KOPT-K1 (cell line): ENCODE results near the gene HOXC12.

Source experiments
- H3K27ac ChIP-seq: fragments of 200-600 bp; sonication (generic); 2 replicates; pipeline ENCODE4 v1.5.1; 2016; ENCODE audit warnings: antibody characterized with exemption, mild to moderate bottlenecking, low read depth, low read length; ENCODE audit not compliant: poor library complexity, severe bottlenecking
- H3K36me3 ChIP-seq: fragments of 200-600 bp; sonication (generic); 2 replicates; pipeline ENCODE4 v1.5.1; 2017; ENCODE audit warnings: antibody characterized with exemption, mild to moderate bottlenecking, low read length, moderate library complexity; ENCODE audit not compliant: insufficient read depth
- H3K9me3 ChIP-seq: fragments of 200-600 bp; sonication (generic); 2 replicates; pipeline ENCODE4 v1.5.1; 2017; ENCODE audit warnings: antibody characterized with exemption, low read length, mild to moderate bottlenecking; ENCODE audit not compliant: insufficient read depth, poor library complexity, severe bottlenecking

The HOXC12 gene

GRCh38 chr12:54006559-54007220 lies 52.0 kb downstream of the HOXC12 start:
- H3K27ac ChIP-seq, result no peak overlapping the region
- H3K9me3 ChIP-seq, result no peaks in the 10 kb centered on the region
- no peaks in the 10 kb centered on the region for H3K36me3 ChIP-seq

GRCh38 chr12:54007538-54008259 lies 53.0 kb downstream of the HOXC12 start:
- H3K9me3 ChIP-seq, result no peaks in the 10 kb centered on the region
- H3K27ac ChIP-seq, result no peak overlapping the region
- H3K36me3 ChIP-seq, result no peaks in the 10 kb centered on the region

- Histone ChIP-seq H3K36me3 (no peaks in the 10 kb centered on the region), H3K27ac (no peak overlapping the region)
These were observed 53.5 kb downstream of the HOXC12 start for GRCh38 chr12:54008260-54008552.

More at GRCh38 chr12:54008260-54008552, 53.5 kb downstream of the HOXC12 start:
- no peaks in the 10 kb centered on the region for H3K9me3 ChIP-seq
